ENCODE measurements around the gene UBR2. TPM values are rescaled to one million over a fixed set of nuclear protein-coding genes. Genes with fewer than 3 reads are reported as not detected.

UBR2 gene
- total RNA-seq, 1 experiment from 2014 or later, result 20.1 TPM

DNA sequence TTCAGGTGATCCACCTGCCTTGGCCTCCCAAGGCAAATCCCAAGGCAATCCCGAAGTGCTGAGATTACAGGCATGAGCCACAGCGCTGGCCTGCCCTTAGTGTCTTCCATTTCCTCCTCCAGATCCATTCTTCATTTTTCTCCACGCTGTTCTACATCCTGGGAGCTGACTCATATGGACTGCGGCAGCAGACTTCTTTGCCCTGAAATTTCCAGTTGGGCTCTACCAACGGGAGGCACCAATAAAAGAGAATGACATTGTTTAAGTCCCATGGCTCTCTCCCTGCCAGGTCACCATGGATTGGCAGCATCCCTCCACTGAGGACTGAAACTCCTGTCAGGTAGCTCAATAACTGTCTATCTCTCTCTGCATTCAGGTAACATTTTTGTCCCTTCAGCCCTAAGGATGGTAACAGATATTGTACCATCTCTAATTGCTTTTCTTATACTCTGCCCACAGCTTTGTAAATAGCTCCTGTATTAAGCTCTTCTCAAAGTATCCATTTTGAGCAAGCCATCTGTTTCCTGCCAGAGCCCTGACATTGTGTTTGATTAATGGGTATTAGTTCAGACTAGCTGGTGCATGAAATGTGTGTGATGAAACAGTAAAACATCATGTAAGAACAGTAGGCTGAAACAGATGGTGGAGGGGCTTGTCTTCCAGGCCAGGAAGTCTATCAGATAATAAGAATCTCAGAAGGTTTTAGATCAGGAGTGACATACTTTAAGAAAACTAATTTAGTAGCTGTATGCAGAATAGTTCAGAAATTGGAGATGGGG is 178.5 kb downstream of the UBR2 start:
- Mint-ChIP-seq H3K4me1 (ENCODE audit: insufficient read depth, unreplicated experiment) (peaks cover 10% of the 10 kb centered on the region), H3K27ac (ENCODE audit: low read depth, unreplicated experiment) (no peak overlapping the region), H3K27me3 (ENCODE audit: insufficient read depth, unreplicated experiment) (no peaks in the 10 kb centered on the region), H3K36me3 (ENCODE audit: insufficient read depth, unreplicated experiment) (peaks cover 5% of the 10 kb centered on the region), H3K4me3 (ENCODE audit: unreplicated experiment) (peak overlapping the region; percentile 12), H3K9me3 (ENCODE audit: unreplicated experiment) (no peaks in the 10 kb centered on the region)
- BruUV-seq (replicated peaks), result no TSS peak
- POLR2A ChIA-PET, result interaction anchor here (0.6 to 2.3 kb wide), 16 partner anchors 10 to 703 kb away, joined by 3 to 26 read pairs (median 4); partner anchors contain the start of genes BICRAL, KLC4, MRPL2 and RPL7L1
- TF ChIP-seq, protein P1, sequence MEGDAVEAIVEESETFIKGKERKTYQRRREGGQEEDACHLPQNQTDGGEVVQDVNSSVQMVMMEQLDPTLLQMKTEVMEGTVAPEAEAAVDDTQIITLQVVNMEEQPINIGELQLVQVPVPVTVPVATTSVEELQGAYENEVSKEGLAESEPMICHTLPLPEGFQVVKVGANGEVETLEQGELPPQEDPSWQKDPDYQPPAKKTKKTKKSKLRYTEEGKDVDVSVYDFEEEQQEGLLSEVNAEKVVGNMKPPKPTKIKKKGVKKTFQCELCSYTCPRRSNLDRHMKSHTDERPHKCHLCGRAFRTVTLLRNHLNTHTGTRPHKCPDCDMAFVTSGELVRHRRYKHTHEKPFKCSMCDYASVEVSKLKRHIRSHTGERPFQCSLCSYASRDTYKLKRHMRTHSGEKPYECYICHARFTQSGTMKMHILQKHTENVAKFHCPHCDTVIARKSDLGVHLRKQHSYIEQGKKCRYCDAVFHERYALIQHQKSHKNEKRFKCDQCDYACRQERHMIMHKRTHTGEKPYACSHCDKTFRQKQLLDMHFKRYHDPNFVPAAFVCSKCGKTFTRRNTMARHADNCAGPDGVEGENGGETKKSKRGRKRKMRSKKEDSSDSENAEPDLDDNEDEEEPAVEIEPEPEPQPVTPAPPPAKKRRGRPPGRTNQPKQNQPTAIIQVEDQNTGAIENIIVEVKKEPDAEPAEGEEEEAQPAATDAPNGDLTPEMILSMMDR (IDR thresholded peaks at IDR 0.05; ENCODE audit: unreplicated experiment), result no peak
- peak; percentile 59 for DNase-seq (ENCODE audit: unreplicated experiment)
- intact Hi-C loops (cut with micrococcal nuclease), result no loop called here
- CTCF ChIA-PET, result interaction anchor here (0.6 to 2.5 kb wide), 4 partner anchors 13 to 134 kb away, joined by 3 to 7 read pairs (median 4); no protein-coding TSS in a partner anchor

Other genes with a start within 250 kb of the UBR2 start
- 9.4 and 12.0 TPM in 2 replicates for gene TRERF1, start 112.1 kb upstream of the UBR2 start, total RNA-seq (2022)
- gene PRPH2, start 158.6 kb downstream of the UBR2 start, total RNA-seq (2022), result not detected in 2 replicates
- 13.7 and 19.4 TPM in 2 replicates for gene TBCC, start 182.1 kb downstream of the UBR2 start, total RNA-seq (2022)
- gene BICRAL, start 218.0 kb downstream of the UBR2 start, total RNA-seq (2022), result 8.4 and 9.8 TPM in 2 replicates